ENCODE data around the gene EDEM2. TPM values are rescaled to one million over a fixed set of nuclear protein-coding genes. Genes with fewer than 3 reads are reported as not detected.

The EDEM2 gene
- total and polyA plus RNA-seq, 2 of the 13 experiments (the other 11 are each of a cell fraction or from before 2014, with no cell fraction given): 33.1 to 46.9 TPM

DNA sequence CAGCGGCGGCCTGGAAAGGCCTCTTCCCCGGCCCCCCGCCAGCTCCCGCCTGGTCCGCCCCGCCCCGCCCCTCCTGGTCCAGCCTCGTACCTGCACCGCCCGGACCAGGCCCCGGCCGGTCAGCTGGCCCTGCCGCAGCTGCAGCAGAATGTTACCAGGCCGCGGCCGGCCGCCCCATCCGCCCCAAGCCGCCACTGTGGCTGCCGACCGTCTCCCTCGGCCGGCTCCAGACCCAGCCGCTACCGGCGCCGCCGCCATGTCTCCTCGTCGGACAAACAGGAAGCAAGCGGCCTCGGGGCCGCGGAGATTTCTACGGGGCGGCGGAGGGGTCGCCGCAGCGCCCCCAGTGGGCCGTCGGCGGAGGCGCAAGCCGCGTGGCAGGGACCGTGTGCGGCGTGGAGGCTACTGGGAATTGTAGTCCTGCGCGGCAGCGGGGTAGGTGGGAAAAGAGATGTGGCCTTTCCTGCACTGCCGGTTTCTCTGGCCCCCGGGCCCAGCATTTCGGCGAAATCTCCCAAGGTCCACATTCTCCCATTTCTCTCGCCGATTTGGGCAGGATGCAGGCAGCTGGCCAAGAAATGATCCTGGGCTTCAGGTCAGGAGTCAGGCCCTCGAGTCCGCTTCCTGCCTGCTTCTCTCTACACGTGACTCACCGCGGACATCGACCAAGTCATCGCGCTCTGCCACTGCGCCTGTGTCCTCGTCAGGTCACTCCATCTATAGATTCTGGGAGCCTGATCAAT lies 54.4 kb downstream of the EDEM2 start, which contains the start of gene TRPC4AP (continued):
- TF ChIP-seq, protein P1, sequence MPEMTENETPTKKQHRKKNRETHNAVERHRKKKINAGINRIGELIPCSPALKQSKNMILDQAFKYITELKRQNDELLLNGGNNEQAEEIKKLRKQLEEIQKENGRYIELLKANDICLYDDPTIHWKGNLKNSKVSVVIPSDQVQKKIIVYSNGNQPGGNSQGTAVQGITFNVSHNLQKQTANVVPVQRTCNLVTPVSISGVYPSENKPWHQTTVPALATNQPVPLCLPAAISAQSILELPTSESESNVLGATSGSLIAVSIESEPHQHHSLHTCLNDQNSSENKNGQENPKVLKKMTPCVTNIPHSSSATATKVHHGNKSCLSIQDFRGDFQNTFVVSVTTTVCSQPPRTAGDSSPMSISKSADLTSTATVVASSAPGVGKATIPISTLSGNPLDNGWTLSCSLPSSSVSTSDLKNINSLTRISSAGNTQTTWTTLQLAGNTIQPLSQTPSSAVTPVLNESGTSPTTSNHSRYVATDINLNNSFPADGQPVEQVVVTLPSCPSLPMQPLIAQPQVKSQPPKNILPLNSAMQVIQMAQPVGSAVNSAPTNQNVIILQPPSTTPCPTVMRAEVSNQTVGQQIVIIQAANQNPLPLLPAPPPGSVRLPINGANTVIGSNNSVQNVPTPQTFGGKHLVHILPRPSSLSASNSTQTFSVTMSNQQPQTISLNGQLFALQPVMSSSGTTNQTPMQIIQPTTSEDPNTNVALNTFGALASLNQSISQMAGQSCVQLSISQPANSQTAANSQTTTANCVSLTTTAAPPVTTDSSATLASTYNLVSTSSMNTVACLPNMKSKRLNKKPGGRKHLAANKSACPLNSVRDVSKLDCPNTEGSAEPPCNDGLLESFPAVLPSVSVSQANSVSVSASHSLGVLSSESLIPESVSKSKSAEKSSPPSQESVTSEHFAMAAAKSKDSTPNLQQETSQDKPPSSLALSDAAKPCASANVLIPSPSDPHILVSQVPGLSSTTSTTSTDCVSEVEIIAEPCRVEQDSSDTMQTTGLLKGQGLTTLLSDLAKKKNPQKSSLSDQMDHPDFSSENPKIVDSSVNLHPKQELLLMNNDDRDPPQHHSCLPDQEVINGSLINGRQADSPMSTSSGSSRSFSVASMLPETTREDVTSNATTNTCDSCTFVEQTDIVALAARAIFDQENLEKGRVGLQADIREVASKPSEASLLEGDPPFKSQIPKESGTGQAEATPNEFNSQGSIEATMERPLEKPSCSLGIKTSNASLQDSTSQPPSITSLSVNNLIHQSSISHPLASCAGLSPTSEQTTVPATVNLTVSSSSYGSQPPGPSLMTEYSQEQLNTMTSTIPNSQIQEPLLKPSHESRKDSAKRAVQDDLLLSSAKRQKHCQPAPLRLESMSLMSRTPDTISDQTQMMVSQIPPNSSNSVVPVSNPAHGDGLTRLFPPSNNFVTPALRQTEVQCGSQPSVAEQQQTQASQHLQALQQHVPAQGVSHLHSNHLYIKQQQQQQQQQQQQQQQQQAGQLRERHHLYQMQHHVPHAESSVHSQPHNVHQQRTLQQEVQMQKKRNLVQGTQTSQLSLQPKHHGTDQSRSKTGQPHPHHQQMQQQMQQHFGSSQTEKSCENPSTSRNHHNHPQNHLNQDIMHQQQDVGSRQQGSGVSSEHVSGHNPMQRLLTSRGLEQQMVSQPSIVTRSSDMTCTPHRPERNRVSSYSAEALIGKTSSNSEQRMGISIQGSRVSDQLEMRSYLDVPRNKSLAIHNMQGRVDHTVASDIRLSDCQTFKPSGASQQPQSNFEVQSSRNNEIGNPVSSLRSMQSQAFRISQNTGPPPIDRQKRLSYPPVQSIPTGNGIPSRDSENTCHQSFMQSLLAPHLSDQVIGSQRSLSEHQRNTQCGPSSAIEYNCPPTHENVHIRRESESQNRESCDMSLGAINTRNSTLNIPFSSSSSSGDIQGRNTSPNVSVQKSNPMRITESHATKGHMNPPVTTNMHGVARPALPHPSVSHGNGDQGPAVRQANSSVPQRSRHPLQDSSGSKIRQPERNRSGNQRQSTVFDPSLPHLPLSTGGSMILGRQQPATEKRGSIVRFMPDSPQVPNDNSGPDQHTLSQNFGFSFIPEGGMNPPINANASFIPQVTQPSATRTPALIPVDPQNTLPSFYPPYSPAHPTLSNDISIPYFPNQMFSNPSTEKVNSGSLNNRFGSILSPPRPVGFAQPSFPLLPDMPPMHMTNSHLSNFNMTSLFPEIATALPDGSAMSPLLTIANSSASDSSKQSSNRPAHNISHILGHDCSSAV (CRISPR knock-in tag; IDR thresholded peaks at IDR 0.05; ENCODE audit: borderline replicate concordance): no peak; the same call in 1 of the 2 replicates
- peak; percentile 91; the same call in 1 of the 2 replicates for TF ChIP-seq ZFP82 (CRISPR knock-in tag; IDR thresholded peaks at IDR 0.05; ENCODE audit: borderline replicate concordance)
- TF ChIP-seq MED13 (CRISPR knock-in tag; IDR thresholded peaks at IDR 0.05): peak; percentile 97
- TF ChIP-seq ATM (IDR thresholded peaks at IDR 0.05; ENCODE audit: borderline replicate concordance): no peak
- TF ChIP-seq ZMYM4 (CRISPR knock-in tag; IDR thresholded peaks at IDR 0.05): peak; percentile 95
- peak; percentile 62; the same call in 1 of the 2 replicates for TF ChIP-seq NR2F2 (IDR thresholded peaks at IDR 0.05; ENCODE audit: borderline replicate concordance, low read depth)
- peak; percentile 69 for TF ChIP-seq PTBP1 (IDR thresholded peaks at IDR 0.05; ENCODE audit: low read depth, low read length, poor library complexity, severe bottlenecking)
- TF ChIP-seq BORCS8-MEF2B (CRISPR knock-in tag; IDR thresholded peaks at IDR 0.05): peak; percentile 99
- TF ChIP-seq KLF11 (CRISPR knock-in tag; IDR thresholded peaks at IDR 0.05): peak; percentile 97
- peak; percentile 84 for TF ChIP-seq ZNF263 (CRISPR knock-in tag; IDR thresholded peaks at IDR 0.05)
- TF ChIP-seq MXD4 (CRISPR knock-in tag; IDR thresholded peaks at IDR 0.05): peak; percentile 92
- peak; percentile 96 for TF ChIP-seq KDM5B (CRISPR knock-in tag; IDR thresholded peaks at IDR 0.05; ENCODE audit: borderline replicate concordance)
- TF ChIP-seq, protein P2, sequence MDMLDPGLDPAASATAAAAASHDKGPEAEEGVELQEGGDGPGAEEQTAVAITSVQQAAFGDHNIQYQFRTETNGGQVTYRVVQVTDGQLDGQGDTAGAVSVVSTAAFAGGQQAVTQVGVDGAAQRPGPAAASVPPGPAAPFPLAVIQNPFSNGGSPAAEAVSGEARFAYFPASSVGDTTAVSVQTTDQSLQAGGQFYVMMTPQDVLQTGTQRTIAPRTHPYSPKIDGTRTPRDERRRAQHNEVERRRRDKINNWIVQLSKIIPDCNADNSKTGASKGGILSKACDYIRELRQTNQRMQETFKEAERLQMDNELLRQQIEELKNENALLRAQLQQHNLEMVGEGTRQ (IDR thresholded peaks at IDR 0.05; ENCODE audit: low read depth, low read length): peak; percentile 95
- TF ChIP-seq, protein P2 (CRISPR knock-in tag; IDR thresholded peaks at IDR 0.05; ENCODE audit: borderline replicate concordance): peak; percentile 97; the same call in 1 of the 2 replicates
- TF ChIP-seq, protein P3, sequence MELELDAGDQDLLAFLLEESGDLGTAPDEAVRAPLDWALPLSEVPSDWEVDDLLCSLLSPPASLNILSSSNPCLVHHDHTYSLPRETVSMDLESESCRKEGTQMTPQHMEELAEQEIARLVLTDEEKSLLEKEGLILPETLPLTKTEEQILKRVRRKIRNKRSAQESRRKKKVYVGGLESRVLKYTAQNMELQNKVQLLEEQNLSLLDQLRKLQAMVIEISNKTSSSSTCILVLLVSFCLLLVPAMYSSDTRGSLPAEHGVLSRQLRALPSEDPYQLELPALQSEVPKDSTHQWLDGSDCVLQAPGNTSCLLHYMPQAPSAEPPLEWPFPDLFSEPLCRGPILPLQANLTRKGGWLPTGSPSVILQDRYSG (CRISPR knock-in tag; IDR thresholded peaks at IDR 0.05): peak; percentile 99
- peak; percentile 86 for TF ChIP-seq AHR (CRISPR knock-in tag; IDR thresholded peaks at IDR 0.05)
- TF ChIP-seq ZC3H4 (CRISPR knock-in tag; IDR thresholded peaks at IDR 0.05; ENCODE audit: borderline replicate concordance): peak; percentile 66; the same call in 1 of the 2 replicates

Measured in HepG2 (cell line).